Peyer's patch (tissue), 4 donors: ENCODE measurements around the gene REV3L.

Source experiments
- POLR2A ChIP-seq, 2 donors: fragments of 450-650 bp; IDR thresholded peaks; one replicate each; pipeline ENCODE4 v1.5.1; 2017; ENCODE audit warnings: antibody characterized with exemption in 2 of 2, mild to moderate bottlenecking in 2 of 2, moderate library complexity in 2 of 2
- TF ChIP-seq, protein P1 (sequence below), 6 experiments: fragments of 450-650 bp in 4 of 6; fragments of 200-600 bp in 2 of 6; sonication (generic) in 1 of 6; IDR thresholded peaks; one replicate each; pipeline ENCODE4 v1.5.1; 2017 to 2019; ENCODE audit warnings: antibody characterized with exemption in 6 of 6, mild to moderate bottlenecking in 3 of 6, moderate library complexity in 1 of 6

DNA sequence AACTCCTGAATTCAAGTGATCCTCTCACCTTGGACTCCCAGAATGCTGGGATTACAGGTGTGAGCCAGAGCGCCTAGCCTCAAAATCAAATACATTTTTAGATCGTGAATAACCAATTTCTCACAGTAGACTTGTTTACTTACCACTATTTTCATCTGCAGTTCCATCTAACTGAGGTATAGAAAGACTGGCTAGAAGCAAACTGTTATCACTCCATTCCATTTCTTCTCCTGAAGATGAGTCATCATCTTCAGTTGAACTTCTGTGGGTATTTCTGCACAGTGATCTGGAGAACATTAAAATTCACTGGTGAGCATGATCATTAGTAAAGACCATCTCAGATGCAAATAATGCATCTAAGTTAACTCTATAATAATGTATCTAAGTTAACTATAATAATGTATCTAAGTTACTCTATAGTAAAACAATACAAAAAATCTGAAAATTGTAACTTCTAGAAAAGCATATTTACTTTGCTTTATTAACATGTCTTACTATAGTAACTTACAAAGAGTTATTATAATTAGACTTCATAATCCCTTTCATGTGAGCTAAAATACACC, 105.4 kb downstream of the REV3L start:
- TF ChIP-seq, protein P1, sequence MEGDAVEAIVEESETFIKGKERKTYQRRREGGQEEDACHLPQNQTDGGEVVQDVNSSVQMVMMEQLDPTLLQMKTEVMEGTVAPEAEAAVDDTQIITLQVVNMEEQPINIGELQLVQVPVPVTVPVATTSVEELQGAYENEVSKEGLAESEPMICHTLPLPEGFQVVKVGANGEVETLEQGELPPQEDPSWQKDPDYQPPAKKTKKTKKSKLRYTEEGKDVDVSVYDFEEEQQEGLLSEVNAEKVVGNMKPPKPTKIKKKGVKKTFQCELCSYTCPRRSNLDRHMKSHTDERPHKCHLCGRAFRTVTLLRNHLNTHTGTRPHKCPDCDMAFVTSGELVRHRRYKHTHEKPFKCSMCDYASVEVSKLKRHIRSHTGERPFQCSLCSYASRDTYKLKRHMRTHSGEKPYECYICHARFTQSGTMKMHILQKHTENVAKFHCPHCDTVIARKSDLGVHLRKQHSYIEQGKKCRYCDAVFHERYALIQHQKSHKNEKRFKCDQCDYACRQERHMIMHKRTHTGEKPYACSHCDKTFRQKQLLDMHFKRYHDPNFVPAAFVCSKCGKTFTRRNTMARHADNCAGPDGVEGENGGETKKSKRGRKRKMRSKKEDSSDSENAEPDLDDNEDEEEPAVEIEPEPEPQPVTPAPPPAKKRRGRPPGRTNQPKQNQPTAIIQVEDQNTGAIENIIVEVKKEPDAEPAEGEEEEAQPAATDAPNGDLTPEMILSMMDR (IDR thresholded peaks at IDR 0.05): no peak
- TF ChIP-seq POLR2A (IDR thresholded peaks at IDR 0.05): no peak
